ENCODE data around the gene CCDC87. TPM values are rescaled to one million over a fixed set of nuclear protein-coding genes. Genes with fewer than 3 reads are reported as not detected.

CCDC87 gene
- total RNA-seq, 4 donors from 2014 or later, result 0.35 to 0.38 TPM; not detected in 2

- no peak for TF ChIP-seq POLR2A (IDR thresholded peaks at IDR 0.05)
- TF ChIP-seq CTCF (IDR thresholded peaks at IDR 0.05), result no peak
- no peak overlapping the region for H3K4me3 ChIP-seq
- no peaks in the 10 kb centered on the region for H3K36me3 ChIP-seq
- no peaks in the 10 kb centered on the region for H3K27me3 ChIP-seq
- H3K27ac ChIP-seq, result no peak overlapping the region
- no peak for DNase-seq
- peaks cover 0 to 9% (median 2%) of the 10 kb centered on the region in 4 donors for H3K4me1 ChIP-seq
- no peaks in the 10 kb centered on the region for H3K9me3 ChIP-seq
Observed at GRCh38 chr11:66564984-66565383, 27.9 kb downstream of the CCDC87 start.

GRCh38 chr11:66564538-66564937, 28.3 kb downstream of the CCDC87 start:
- H3K27me3 ChIP-seq, result no peaks in the 10 kb centered on the region
- H3K27ac ChIP-seq, result no peak overlapping the region
- no peak for DNase-seq
- H3K36me3 ChIP-seq, result no peaks in the 10 kb centered on the region
- no peaks in the 10 kb centered on the region for H3K9me3 ChIP-seq
- H3K4me1 ChIP-seq, result peaks cover 0 to 10% (median 2%) of the 10 kb centered on the region in 4 donors
- no peak for TF ChIP-seq CTCF (IDR thresholded peaks at IDR 0.05)
- no peak for TF ChIP-seq POLR2A (IDR thresholded peaks at IDR 0.05)
- H3K4me3 ChIP-seq, result no peak overlapping the region

- H3K27me3 ChIP-seq, result no peaks in the 10 kb centered on the region
- H3K9me3 ChIP-seq, result no peaks in the 10 kb centered on the region
- H3K4me3 ChIP-seq, result no peak overlapping the region
- no peak for DNase-seq
- H3K4me1 ChIP-seq, result peaks cover 0 to 17% (median 4%) of the 10 kb centered on the region in 4 donors
- no peak for TF ChIP-seq POLR2A (IDR thresholded peaks at IDR 0.05)
- TF ChIP-seq CTCF (IDR thresholded peaks at IDR 0.05), result no peak
- H3K27ac ChIP-seq, result no peak overlapping the region
- H3K36me3 ChIP-seq, result no peaks in the 10 kb centered on the region
Observed at GRCh38 chr11:66563832-66564231, 29.0 kb downstream of the CCDC87 start.

GRCh38 chr11:66562907-66563583, 29.8 kb downstream of the CCDC87 start:
- TF ChIP-seq CTCF (IDR thresholded peaks at IDR 0.05), result no peak
- TF ChIP-seq POLR2A (IDR thresholded peaks at IDR 0.05), result no peak
- H3K4me1 ChIP-seq, result peaks cover 0 to 17% (median 2%) of the 10 kb centered on the region in 4 donors
- no peaks in the 10 kb centered on the region for H3K27me3 ChIP-seq
- H3K9me3 ChIP-seq, result no peaks in the 10 kb centered on the region
- H3K36me3 ChIP-seq, result no peaks in the 10 kb centered on the region
- no peak overlapping the region for H3K27ac ChIP-seq
- no peak overlapping the region for H3K4me3 ChIP-seq
- DNase-seq, result no peak

- Histone ChIP-seq H3K9me3 (no peaks in the 10 kb centered on the region), H3K4me3 (no peak overlapping the region), H3K36me3 (no peaks in the 10 kb centered on the region), H3K4me1 (peaks cover 0 to 11% (median 2%) of the 10 kb centered on the region in 4 donors), H3K27ac (no peak overlapping the region), H3K27me3 (no peaks in the 10 kb centered on the region)
- DNase-seq, result no peak
- TF ChIP-seq CTCF (IDR thresholded peaks at IDR 0.05) (no peak), POLR2A (IDR thresholded peaks at IDR 0.05) (no peak)
Observed at GRCh38 chr11:66562275-66562674, 30.6 kb downstream of the CCDC87 start.

GRCh38 chr11:66561975-66562248, 31.0 kb downstream of the CCDC87 start:
- TF ChIP-seq POLR2A (IDR thresholded peaks at IDR 0.05) (no peak), CTCF (IDR thresholded peaks at IDR 0.05) (no peak)
- no peak overlapping the region for H3K4me3 ChIP-seq
- no peak overlapping the region for H3K27ac ChIP-seq
- no peaks in the 10 kb centered on the region for H3K9me3 ChIP-seq
- no peak for DNase-seq
- peaks cover 0 to 11% (median 2%) of the 10 kb centered on the region in 4 donors for H3K4me1 ChIP-seq
- H3K36me3 ChIP-seq, result no peaks in the 10 kb centered on the region
- no peaks in the 10 kb centered on the region for H3K27me3 ChIP-seq

Measured in Peyer's patch (tissue), 4 donors.